NCI-H2227 (cell line): ENCODE results near the gene SLC35C1.

Experiments used
- DNase-seq: peaks from one replicate; lab custom pipeline; 2025; ENCODE audit not compliant: unreplicated experiment; lab: John Stamatoyannopoulos, UW

Gene SLC35C1

DNA sequence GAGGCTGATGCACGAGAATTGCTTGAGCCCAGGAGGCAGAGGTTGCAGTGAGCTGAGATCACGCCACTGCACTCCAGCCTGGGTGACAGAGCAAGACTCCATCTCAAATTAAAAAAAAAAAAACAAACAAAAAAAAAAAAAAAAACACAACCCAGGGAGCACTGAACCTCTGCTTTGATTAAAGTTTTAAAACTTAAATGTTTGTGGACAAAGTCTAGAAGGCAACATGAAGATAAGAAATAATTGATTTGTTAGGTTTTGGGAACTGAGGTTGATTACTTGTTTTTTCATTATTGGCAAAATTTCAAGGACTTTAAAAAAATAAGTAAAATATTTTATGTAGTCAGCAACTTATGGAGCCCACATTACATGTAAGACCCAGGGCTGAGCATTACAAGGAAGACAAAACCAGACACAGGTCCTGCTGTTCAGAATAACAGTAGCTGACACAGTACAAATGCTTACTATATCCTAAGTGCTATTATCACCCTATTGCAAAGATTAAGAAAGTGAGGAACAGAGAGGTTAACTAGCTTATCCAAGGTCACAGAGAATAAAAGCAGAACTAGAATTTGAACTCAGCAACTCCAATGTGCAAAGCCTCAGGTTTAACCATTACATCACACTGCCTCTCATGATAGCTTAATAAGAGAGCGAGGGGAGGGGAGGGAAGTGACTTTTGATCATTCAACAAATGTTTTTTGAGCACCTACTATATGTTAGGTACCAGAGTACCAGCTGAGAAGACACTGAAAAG is 40.1 kb downstream of the SLC35C1 start:
- DNase-seq: no peak

- DNase-seq: no peak
Measured at GRCh38 chr11:45846174-45846675, 41.3 kb downstream of the SLC35C1 start.

DNA sequence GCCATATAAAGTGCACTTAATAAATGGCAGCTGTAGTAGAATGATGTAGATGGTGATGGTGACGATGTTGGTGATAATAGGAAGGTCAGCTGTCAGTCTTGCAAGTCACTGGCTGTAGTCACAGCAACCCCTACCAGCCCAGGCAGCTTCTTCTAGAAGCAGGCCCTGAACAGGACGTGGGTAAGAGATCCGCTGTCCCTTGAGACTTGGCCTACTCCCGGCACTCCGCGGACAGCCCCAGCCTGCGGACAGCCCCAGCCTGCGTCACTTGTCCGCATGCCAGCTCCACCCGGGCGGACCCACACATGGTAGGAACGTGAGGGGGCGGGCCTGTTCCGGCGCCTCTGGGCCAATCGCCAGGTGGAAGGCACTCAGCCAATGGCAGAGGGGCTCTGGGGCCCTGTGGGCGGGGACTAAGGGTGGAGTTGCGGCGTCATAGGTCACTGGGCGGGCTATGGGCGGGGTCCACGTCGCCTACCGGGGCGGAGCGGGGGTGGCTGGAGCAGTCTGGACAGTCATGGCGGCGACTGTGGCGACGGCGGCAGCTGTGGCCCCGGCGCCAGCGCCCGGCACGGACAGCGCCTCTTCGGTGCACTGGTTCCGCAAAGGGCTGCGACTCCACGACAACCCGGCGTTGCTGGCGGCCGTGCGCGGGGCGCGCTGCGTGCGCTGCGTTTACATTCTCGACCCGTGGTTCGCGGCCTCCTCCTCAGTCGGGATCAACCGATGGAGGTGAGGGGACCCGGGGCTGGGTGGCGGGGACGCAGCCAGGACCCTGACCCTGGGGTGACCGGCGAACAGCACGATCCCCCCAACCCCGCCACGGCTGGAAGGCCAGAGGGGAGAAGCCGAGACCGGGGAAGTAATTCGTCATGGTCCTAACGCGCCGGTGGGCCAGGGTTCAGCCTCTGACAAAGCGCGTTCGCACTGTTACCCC is 42.3 kb downstream of the SLC35C1 start, which contains the start of gene CRY2:
Gene CRY2, plus strand, starts transcription at position 502 of the 937 bp plus-strand sequence. Its CDS starts 16 bp downstream, at position 518.
- peak; percentile 99 for DNase-seq

DNA sequence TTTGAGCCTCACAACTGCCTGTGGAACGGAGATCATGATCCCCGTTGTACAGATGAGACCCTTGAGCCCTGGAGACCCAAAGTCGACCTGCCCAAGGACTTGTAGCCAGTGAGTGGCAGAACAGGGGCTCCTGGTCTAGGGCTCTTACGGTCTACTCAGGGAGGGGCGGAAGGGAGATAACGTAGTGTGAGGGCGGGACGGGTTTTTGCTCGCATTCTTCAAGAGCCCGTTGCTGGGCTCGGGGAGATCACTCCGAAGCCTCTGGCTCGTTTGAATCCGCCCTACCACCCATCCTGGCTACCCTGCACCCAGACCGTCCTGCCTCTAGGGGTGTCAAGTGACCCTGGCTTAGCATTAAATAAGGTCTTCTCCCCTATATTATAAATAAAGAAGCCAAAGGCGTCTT is 43.0 kb downstream of the SLC35C1 start:
- peak; percentile 59 for DNase-seq

DNA sequence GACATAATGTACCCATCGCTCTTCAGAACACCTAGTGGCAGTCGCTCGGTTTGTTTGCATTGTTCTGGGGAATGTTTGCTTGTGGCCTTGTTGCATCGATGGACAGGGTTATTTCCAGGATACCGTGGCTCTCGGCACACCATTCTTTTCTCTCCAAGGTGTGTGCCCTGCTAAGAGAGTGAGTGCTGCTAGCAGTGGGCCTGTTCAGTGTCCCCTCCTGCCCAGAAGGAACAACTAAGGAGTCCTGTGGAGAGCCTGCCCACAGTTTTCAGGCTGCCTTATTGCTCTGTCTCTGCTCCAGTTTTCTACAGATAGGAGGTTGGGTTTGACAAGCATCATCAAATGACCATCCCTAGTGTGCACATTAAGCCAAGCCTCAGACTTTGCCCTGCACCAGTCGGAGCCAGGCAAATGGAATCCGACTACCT is 43.7 kb downstream of the SLC35C1 start:
- DNase-seq: peak; percentile 12

GRCh38 chr11:45850446-45850845 is 45.5 kb downstream of the SLC35C1 start:
- no peak for DNase-seq

DNA sequence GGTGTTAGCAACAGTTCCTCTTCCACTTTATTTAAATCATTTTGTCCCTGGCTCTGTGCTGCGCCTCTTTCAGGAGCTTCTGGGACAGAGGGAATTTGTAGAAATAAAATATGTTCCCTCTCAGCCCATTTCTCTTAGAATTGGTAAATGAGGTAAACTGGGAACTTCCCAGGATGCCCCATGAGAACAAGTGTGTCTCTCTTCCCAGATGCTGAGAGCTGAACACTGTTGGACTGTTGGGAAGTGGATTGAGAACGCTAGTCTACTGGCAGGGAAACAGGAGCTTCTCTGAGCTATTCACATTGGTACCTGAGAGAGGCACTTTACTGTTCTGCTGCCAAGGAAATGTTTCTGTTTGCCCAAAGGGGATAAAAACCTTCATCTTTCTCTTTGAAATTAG is 46.3 kb downstream of the SLC35C1 start:
- no peak for DNase-seq

DNA sequence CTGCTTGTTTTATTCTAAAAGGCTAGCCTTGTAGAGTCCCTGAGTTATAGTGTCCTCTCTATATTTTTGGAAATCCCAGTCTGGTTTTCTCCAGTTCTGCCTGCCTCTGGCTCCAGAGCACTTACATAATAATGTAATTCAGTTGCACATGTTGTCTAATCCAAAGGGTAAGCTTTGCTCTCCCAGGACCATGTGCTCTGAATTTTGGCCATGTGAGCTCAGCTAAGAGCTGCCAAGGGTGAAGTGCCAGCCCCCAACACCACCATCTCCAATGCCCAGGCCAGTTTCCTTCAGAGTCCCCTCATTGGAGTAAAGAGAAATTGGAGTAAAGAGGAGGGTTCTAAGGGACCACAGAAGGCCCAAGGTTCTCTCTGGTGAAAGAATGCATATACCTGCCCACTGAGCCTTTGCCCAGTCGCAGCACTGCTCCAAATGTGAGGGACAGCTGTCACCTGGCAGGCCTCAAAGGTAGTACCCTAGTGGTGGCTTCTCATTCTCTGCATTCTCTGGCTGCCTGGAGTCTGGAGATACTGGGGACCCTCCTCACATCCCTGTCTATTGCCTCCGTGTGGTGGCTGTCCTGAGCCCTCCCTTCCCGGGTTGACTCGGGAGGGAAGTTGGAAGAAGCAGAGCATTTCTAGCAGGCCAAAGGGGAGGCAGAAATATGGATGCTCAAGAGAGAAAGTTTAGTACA is 47.2 kb downstream of the SLC35C1 start:
- DNase-seq: no peak

DNA sequence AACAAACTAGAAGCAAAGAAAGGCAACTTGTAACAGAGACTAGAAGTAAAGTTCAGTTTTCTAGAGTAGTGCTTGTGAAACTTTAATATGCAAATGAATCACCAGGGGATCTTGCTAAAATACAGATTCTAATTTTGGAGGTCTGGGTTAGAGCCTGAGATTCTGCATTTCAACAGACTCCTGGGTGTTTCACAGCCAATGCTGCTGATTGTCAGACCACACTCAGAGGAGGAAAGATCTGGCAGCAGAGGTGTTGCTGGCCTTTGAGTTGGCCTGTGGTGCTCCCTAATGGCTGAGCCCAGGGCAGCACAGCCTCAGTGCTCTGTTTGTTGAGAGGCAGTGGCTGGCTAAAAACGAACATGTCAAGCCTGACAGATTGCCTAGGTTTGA is 47.8 kb downstream of the SLC35C1 start:
- DNase-seq: no peak

DNA sequence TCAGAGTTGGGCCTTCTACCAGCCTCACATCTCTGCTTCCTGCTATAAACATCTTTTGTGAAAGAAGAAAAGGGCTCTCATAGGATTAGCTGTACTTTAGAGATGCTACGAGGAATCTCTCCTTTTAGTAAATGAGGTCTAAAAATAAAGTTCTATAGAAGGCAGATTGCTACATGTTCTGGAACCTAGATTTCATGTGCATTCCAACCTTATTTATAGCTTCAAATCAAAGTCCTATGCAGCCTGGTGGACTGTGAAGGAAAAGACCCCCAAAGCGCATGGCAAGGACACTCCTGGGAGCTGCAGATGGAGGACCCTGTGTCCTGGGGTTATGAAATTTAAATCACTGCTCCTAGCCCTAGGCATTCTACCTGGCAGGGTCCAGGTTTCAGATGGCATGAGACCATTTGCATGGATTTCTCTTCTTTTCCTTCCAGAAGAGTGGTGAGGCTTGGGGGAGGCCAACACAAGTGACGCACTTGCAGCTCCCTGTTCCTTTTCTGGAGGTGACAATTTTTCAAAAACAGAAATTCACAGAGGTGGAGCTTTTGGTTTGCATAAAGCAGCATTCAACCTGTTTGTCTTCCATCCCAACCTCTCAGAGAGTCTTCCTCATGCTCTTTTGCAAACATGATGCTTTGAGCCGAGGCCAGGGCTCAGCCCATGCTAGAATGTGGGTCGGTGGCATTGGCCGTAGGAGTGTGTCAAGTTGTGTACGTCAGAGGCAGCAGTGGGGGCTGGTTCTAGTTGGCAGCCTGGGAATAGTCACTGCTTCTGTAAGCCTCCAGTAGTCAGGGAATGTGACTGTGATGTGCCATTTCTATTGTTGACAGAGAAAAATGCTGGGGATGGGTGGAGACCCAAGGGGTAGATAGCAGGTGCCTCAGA is 48.6 kb downstream of the SLC35C1 start:
- DNase-seq: no peak

DNA sequence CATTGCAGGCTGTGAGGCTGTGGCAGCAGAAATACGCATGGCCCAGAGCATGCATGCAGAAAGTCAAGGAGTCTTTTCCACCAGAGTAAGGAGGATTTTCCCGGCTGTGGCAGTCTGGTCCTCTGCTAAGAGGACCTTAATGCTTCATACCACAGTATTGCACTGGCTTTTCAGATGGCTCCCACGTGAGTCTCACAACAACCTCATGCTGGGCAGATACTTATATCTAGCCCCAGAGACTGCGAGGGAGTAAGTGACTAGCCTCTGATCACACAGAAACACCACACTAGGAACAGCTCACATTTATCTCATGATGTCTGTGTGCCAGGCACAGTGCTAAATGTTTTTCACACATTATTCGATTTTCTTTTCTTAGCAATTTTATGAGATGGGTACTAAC is 50.4 kb downstream of the SLC35C1 start:
- DNase-seq: no peak

DNA sequence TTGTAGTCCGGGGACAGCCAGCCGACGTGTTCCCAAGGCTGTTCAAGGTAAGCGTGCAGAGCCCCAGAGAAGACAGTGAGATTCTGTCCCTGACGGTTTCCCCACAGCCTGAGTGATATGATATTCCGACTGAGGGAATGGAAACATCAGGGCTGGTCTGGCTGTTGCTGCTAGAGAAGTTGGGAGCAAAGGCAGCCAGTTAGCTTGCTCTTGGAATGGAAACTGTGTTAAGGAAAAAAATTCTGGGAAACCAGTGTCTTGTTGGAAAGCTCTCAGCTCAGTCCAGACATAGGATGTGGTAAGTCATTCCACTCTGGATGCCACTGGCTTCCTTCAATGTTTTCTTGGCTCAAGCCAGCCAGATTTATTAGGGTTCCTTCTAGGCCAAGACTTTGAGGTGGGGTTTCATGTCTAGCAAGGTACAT is 51.1 kb downstream of the SLC35C1 start:
- DNase-seq: no peak

DNA sequence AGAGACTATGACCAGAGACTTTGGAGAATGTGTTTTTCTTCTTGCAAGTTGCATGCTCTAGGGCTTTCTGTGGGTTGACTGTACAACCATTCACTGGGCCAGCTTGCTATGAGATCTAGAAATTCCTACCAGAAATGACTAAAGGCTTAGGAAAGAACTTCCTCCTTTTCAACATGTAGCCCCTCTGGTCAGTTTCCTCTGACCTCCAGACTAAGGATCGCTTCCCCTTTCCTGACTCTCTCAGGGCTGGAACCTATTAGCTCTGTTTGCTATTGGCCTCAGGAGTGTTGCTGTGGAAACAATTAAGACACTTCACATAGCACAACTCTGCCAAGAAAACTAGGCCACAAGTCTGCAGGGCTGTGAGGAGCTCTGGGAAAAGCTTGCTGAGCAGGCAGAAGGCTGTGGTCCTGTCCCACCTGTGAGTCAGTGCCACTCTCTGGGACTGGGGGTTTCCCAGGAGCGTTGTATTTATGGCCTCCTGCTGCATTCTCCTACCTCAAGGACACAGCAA is 53.1 kb downstream of the SLC35C1 start:
- DNase-seq: peak; percentile 40

GRCh38 chr11:45858751-45859398 is 53.9 kb downstream of the SLC35C1 start:
- no peak for DNase-seq

DNA sequence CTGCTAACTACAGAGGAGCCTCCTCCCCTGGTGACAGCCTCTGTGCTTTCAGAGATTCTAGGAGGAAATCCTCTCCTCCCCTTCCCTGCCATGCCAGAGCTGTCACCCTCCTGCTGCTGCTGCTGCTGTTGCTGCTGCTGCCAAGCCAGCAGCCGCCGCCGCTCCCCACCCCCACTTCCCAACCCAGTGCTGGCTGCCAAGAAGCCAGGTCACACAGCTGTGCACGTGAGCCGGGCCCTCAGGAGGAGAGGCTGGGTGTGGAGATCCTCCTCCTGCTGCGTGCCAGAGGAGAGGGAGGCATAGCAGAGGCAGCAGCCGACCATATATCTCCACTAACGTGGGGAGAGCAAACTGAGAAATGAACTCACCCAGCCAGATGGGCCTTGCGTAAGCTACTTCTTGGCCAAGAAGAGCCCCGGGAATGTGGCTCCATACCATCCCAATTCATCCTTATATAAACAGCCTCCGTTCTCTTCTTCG is 54.8 kb downstream of the SLC35C1 start:
- DNase-seq: peak; percentile 90

DNA sequence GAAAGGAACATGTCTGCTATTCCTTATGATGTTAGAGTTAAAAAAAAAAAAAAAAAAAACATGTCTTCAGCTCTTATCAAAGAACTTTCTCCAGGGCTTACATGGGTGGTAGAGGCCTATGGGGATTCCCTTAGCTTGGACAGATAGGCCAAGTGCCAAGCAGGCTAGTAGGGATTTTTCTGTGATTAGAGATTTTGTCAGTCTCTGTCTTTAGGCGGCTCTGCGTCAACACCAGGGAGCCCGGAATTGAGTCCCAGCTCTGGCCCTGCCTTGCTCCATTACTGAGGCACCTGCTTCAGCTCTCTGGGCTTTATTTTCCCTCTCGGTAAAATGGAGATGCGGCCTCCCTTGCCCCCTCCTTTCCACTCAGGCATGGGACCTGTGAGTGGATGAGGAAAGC is 55.4 kb downstream of the SLC35C1 start:
- DNase-seq: no peak

DNA sequence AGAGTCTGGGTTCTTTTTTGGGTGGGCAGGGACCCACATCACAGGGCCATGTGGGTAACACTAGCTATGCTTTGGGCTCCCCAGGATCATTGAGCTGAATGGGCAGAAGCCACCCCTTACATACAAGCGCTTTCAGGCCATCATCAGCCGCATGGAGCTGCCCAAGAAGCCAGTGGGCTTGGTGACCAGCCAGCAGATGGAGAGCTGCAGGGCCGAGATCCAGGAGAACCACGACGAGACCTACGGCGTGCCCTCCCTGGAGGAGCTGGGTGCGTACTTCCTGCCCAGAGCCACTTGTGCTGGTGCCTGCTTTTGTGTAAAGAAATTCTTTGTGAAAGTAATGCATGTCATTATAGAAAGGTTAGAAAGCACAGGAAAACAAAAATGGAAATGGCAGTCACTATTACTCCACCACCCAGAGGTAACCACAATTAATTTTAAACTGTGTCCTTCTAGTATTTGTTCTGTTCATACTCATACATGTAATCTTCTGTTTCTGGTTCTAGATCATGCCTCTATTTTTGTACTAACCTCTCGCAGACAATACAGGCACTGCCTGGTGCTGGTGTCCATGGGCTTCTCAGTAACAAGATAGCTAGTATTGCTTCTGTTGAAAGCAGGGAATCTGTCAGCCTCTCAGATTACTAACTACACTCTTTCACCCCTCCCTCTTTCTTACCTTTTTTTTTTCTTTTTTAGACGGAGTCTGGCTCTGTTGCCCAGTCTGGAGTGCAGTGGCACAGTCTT is 56.0 kb downstream of the SLC35C1 start:
- no peak for DNase-seq
